Measurements from ENCODE around the gene PAH. TPM values are rescaled to one million over a fixed set of nuclear protein-coding genes. Genes with fewer than 3 reads are reported as not detected.

PAH gene
- total and polyA plus RNA-seq, 12 donors = 1.7 to 92.5 (median 8.6) TPM

DNA sequence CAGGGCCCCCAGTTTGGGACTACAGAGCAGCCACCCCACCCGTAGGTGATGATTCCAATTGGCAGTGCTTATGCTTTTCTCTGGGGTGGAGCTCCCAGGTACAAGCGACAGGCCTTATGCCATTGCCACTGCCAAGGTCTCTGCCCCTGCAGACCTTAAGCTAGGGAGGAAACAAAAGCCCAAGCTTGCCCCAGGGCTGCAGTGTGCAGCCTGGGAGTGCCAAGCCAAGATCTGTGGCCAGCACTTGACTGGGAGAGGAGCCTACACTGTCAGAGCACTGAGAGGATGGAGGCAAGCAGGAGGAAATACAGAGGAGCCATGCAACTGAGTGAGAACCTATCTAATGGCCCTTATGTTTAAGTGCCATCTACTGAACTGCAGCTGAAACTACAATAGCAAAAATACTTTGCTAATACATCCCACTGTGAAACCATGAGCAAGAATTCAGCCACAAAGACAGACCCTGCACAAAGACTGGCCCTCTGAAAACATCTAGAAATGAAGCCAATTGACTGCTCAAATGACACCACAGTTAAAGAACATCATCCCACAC, 22.7 kb upstream of the PAH start:
- WGBS, 4 donors = 73 to 78% (median 76%) methylated on average over 2 of the region's 2 CpGs
- H3K9me3 ChIP-seq (replicated peaks in 1 of 3) = no peaks in the 10 kb centered on the region
- no peak for TF ChIP-seq POLR2A (IDR thresholded peaks at IDR 0.05)
- TF ChIP-seq, protein P1, sequence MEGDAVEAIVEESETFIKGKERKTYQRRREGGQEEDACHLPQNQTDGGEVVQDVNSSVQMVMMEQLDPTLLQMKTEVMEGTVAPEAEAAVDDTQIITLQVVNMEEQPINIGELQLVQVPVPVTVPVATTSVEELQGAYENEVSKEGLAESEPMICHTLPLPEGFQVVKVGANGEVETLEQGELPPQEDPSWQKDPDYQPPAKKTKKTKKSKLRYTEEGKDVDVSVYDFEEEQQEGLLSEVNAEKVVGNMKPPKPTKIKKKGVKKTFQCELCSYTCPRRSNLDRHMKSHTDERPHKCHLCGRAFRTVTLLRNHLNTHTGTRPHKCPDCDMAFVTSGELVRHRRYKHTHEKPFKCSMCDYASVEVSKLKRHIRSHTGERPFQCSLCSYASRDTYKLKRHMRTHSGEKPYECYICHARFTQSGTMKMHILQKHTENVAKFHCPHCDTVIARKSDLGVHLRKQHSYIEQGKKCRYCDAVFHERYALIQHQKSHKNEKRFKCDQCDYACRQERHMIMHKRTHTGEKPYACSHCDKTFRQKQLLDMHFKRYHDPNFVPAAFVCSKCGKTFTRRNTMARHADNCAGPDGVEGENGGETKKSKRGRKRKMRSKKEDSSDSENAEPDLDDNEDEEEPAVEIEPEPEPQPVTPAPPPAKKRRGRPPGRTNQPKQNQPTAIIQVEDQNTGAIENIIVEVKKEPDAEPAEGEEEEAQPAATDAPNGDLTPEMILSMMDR (IDR thresholded peaks at IDR 0.05) = peak in 2 of 6 experiments; percentile 4 to 21
- no peaks in the 10 kb centered on the region for H3K27me3 ChIP-seq
- no peak overlapping the region for H3K27ac ChIP-seq
- no peak for DNase-seq
- H3K4me1 ChIP-seq (replicated peaks in 1 of 2) = no peaks in the 10 kb centered on the region
- no peak overlapping the region for H3K4me3 ChIP-seq
- no peaks in the 10 kb centered on the region for H3K36me3 ChIP-seq (replicated peaks in 1 of 2)
- intact Hi-C loops (cut with DNase I) = no loop called here

DNA sequence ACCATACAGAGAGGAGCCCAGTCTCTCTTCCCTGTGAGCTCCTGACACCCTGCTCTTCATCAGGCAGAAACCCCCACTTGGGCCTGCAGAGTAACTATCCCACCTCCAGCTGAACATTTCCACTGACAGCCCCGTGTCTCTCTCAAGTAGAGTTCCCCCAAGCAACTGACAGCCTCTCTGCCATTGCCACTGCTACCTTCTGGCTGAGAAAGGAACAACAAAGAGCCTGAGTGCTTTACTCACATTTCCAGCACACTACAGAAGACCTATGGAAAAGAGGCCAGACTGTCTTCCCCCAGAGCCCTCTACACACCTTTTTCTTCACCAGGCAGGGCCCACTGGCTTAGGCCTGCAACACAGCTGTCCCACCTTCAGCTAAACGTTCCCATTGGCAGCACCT, 22.0 kb upstream of the PAH start:
- H3K4me3 ChIP-seq = no peak overlapping the region
- no peak overlapping the region for H3K27ac ChIP-seq
- H3K9me3 ChIP-seq (replicated peaks in 1 of 3) = no peaks in the 10 kb centered on the region
- intact Hi-C loops (cut with DNase I) = no loop called here
- H3K36me3 ChIP-seq (replicated peaks in 1 of 2) = no peaks in the 10 kb centered on the region
- no peak for TF ChIP-seq POLR2A (IDR thresholded peaks at IDR 0.05)
- TF ChIP-seq, protein P1 (IDR thresholded peaks at IDR 0.05) = no peak
- no peaks in the 10 kb centered on the region for H3K27me3 ChIP-seq
- DNase-seq = no peak
- WGBS, 4 donors = 0 to 54% (median 47%) methylated on average over 1 to 2 of the region's 2 CpGs
- H3K4me1 ChIP-seq (replicated peaks in 1 of 2) = no peaks in the 10 kb centered on the region

DNA sequence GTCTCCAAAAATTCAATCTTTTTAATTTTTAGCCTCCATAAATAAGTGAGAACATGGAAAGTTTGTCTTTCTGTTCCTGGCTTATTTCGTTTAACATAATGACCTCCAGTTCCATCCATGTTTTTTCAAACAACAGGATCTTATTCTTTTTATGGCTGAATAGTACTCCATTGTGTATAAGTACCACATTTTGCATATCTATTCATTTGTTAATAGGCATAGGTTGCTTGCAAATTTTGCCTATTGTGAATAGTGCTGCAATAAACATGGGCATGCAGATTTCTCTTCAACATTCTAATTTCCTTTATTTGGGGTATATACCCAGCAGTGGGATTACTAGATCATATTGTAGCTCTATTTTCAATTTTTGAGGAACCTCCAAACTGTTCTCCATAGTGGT, 16.1 kb upstream of the PAH start:
- 47 to 81% (median 56%) methylated on average over 1 of the region's 1 CpG for WGBS, 4 donors
- Histone ChIP-seq H3K27ac (no peak overlapping the region), H3K27me3 (no peaks in the 10 kb centered on the region), H3K36me3 (replicated peaks in 1 of 2) (no peaks in the 10 kb centered on the region), H3K4me1 (replicated peaks in 1 of 2) (no peaks in the 10 kb centered on the region), H3K9me3 (replicated peaks in 1 of 3) (no peaks in the 10 kb centered on the region), H3K4me3 (no peak overlapping the region)
- no peak for DNase-seq
- intact Hi-C loops (cut with DNase I) = no loop called here
- no peak for TF ChIP-seq POLR2A (IDR thresholded peaks at IDR 0.05)
- TF ChIP-seq, protein P1 (IDR thresholded peaks at IDR 0.05) = no peak

DNA sequence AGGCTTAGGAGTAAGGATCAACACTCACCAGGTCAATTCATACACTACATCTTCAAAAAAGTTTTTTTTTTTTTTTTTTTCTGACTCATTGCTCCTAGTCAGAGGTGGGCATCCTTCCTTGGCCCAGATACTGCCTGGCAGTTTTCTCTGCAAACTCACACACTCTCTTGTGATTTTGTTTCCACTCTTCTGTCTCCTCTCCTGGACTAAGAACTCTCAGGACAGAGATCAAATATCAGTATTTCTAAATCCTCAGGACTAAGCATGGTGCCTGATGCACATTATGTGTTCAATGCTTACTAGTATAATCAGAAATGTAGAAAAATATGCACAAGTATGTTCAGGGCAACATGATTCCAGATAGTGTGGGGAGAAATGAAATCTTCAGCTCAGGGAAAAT, 10.2 kb upstream of the PAH start:
- intact Hi-C loops (cut with DNase I) = no loop called here
- H3K27me3 ChIP-seq = no peaks in the 10 kb centered on the region
- no peak for DNase-seq
- H3K36me3 ChIP-seq (replicated peaks in 1 of 2) = no peaks in the 10 kb centered on the region
- no peaks in the 10 kb centered on the region for H3K4me1 ChIP-seq (replicated peaks in 1 of 2)
- no peak overlapping the region for H3K4me3 ChIP-seq
- no peak overlapping the region for H3K27ac ChIP-seq
- TF ChIP-seq, protein P1 (IDR thresholded peaks at IDR 0.05) = no peak
- TF ChIP-seq POLR2A (IDR thresholded peaks at IDR 0.05) = no peak
- no peaks in the 10 kb centered on the region for H3K9me3 ChIP-seq (replicated peaks in 1 of 3)

Measured in adrenal gland (tissue), 12 donors.